HEK293 (cell line): Measurements from ENCODE around the gene CHST9.
"Not testable (repeated sequence)": the region's sequence is repeated elsewhere in the genome, so short reads cannot be mapped to it uniquely, and the experiment has no call there.

Experiments
- CTCF ChIP-seq: fragments of 450-650 bp; formaldehyde crosslinking; IDR thresholded peaks from 2 replicates; pipeline ENCODE4 v1.5.1; 2016; ENCODE audit warnings: missing biosample characterization, missing genetic modification characterization
- ZNF24 ChIP-seq: fragments of 450-650 bp; formaldehyde crosslinking; IDR thresholded peaks from 2 replicates; pipeline ENCODE4 v1.5.1; 2016; ENCODE audit warnings: missing biosample characterization, missing genetic modification characterization
- ZNF48 ChIP-seq: fragments of 450-650 bp; formaldehyde crosslinking; IDR thresholded peaks from 2 replicates; pipeline ENCODE4 v1.5.1; 2016; ENCODE audit warnings: missing biosample characterization, missing genetic modification characterization
- TF ChIP-seq, protein P1 (sequence below): fragments of 450-650 bp; formaldehyde crosslinking; IDR thresholded peaks from 2 replicates; pipeline ENCODE4 v1.5.1; 2016; ENCODE audit warnings: missing biosample characterization, missing genetic modification characterization, borderline replicate concordance

DNA sequence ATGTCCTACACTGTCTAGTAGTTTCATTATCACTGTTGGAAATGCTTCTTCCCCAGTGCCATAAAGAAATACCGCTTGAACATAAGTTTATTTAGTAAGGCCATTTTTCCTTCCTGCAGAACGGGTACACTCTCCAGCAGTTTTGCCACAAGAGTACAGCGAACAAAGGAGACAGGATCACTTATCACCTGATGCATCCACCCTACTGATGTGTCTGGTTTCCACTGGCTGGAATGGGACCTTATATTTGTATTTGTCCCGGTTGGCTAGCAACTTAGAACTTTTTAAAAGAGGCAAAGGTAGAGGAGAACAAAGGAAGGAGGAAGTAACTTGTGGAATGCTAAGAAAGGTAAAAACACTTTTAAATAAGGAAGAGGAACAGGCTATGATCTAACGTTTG lies 46.1 kb upstream of the CHST9 start:
- TF ChIP-seq, protein P1, sequence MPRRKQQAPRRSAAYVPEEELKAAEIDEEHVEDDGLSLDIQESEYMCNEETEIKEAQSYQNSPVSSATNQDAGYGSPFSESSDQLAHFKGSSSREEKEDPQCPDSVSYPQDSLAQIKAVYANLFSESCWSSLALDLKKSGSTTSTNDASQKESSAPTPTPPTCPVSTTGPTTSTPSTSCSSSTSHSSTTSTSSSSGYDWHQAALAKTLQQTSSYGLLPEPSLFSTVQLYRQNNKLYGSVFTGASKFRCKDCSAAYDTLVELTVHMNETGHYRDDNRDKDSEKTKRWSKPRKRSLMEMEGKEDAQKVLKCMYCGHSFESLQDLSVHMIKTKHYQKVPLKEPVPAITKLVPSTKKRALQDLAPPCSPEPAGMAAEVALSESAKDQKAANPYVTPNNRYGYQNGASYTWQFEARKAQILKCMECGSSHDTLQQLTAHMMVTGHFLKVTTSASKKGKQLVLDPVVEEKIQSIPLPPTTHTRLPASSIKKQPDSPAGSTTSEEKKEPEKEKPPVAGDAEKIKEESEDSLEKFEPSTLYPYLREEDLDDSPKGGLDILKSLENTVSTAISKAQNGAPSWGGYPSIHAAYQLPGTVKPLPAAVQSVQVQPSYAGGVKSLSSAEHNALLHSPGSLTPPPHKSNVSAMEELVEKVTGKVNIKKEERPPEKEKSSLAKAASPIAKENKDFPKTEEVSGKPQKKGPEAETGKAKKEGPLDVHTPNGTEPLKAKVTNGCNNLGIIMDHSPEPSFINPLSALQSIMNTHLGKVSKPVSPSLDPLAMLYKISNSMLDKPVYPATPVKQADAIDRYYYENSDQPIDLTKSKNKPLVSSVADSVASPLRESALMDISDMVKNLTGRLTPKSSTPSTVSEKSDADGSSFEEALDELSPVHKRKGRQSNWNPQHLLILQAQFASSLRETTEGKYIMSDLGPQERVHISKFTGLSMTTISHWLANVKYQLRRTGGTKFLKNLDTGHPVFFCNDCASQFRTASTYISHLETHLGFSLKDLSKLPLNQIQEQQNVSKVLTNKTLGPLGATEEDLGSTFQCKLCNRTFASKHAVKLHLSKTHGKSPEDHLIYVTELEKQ (tag by site-specific recombination), result not testable (repeated sequence)
- TF ChIP-seq CTCF; ZNF24; ZNF48 (tag by site-specific recombination): not testable (repeated sequence)
